PC-9 (cell line): ENCODE measurements around the gene ANGPTL2.

ENCODE experiments used
- EZH2 ChIP-seq: fragments of 200-600 bp; sonication (generic); IDR thresholded peaks from 2 replicates; pipeline ENCODE4 v1.8.0; 2017; ENCODE audit warnings: antibody characterized with exemption, low read depth
- TF ChIP-seq, protein P1 (sequence below): fragments of 200-600 bp; sonication (generic); conservative IDR thresholded peaks from 2 replicates; pipeline ENCODE4 v1.6.1; 2017; ENCODE audit warnings: mixed run types, antibody characterized with exemption, mild to moderate bottlenecking, moderate library complexity

DNA sequence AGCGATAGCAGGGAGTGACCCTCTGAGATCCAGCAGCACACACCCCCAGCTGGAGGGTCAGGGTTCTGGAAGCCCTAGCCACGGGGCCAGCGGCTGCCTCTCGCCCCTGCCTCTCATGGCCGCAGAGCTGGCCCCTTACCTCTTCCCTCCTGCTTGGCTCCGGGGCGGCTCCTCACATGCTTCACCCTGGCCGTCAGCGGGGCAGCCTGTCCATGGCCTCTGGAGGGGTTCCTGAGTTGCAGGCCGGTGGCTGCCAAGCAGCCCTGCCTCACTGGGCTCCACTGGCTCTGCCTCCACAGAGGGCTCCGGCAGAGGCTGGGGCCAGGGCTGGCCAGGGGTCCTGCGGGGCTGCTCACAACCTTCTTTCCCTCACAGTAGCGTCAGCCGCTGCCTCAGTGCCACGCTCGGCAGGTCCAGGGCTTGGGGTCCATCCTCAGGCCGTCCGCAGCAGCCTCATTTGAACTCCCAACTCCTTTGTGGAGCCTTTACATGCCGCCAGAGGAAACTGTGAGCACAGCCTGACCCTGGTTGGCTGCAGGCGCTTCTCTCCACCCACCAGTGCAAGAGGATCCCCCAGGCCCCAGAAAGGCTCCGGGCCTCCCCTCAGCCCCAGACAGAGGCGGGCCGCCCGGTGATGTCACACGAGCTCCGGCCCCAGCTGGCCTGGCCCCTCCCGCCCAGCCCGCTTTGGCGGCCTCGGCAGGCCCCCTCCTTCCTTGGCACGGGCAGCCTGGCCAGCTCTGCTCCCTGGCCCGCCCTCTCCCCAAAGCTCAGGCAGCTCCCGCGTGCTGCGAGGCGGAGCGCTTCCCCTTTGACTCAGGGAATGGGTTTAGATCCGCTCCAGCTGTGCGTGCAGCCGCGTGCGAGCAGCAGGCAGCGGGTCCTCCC, at the start of gene ANGPTL2:
- no peak for TF ChIP-seq EZH2
- TF ChIP-seq, protein P1, sequence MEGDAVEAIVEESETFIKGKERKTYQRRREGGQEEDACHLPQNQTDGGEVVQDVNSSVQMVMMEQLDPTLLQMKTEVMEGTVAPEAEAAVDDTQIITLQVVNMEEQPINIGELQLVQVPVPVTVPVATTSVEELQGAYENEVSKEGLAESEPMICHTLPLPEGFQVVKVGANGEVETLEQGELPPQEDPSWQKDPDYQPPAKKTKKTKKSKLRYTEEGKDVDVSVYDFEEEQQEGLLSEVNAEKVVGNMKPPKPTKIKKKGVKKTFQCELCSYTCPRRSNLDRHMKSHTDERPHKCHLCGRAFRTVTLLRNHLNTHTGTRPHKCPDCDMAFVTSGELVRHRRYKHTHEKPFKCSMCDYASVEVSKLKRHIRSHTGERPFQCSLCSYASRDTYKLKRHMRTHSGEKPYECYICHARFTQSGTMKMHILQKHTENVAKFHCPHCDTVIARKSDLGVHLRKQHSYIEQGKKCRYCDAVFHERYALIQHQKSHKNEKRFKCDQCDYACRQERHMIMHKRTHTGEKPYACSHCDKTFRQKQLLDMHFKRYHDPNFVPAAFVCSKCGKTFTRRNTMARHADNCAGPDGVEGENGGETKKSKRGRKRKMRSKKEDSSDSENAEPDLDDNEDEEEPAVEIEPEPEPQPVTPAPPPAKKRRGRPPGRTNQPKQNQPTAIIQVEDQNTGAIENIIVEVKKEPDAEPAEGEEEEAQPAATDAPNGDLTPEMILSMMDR, result no peak
